Effector memory CD4-positive, alpha-beta T cell (primary cell): ENCODE results near the gene FN3K.

Experiments used
- DNase-seq, 3 donors: peaks; one replicate each; pipeline ENCODE4 v3.0.0-alpha.2; 2020
- H3K27ac ChIP-seq: 2 replicates; pipeline ENCODE4 v1.7.0; 2013; ENCODE audit warnings: mild to moderate bottlenecking, low read length, moderate library complexity; ENCODE audit not compliant: insufficient read depth, poor library complexity, severe bottlenecking
- H3K27me3 ChIP-seq: replicated peaks from 2 replicates; pipeline ENCODE4 v1.7.0; 2013; ENCODE audit warnings: mild to moderate bottlenecking, low read length; ENCODE audit not compliant: insufficient read depth, control insufficient read depth, poor library complexity, severe bottlenecking
- H3K36me3 ChIP-seq: 2 replicates; pipeline ENCODE4 v1.7.0; 2013; ENCODE audit warnings: mild to moderate bottlenecking, low read length, moderate library complexity; ENCODE audit not compliant: control insufficient read depth, insufficient read depth
- H3K4me1 ChIP-seq: 2 replicates; pipeline ENCODE4 v1.7.0; 2013; ENCODE audit warnings: low read length, mild to moderate bottlenecking; ENCODE audit not compliant: control insufficient read depth, insufficient read depth, poor library complexity, severe bottlenecking
- H3K4me3 ChIP-seq: 2 replicates; pipeline ENCODE4 v1.7.0; 2013; ENCODE audit warnings: low read length, low read depth, mild to moderate bottlenecking; ENCODE audit not compliant: insufficient read depth, poor library complexity, severe bottlenecking
- H3K9me3 ChIP-seq: 2 replicates; pipeline ENCODE4 v1.7.0; 2013; ENCODE audit warnings: mild to moderate bottlenecking, low read length, moderate library complexity; ENCODE audit not compliant: control insufficient read depth

The FN3K gene

DNA sequence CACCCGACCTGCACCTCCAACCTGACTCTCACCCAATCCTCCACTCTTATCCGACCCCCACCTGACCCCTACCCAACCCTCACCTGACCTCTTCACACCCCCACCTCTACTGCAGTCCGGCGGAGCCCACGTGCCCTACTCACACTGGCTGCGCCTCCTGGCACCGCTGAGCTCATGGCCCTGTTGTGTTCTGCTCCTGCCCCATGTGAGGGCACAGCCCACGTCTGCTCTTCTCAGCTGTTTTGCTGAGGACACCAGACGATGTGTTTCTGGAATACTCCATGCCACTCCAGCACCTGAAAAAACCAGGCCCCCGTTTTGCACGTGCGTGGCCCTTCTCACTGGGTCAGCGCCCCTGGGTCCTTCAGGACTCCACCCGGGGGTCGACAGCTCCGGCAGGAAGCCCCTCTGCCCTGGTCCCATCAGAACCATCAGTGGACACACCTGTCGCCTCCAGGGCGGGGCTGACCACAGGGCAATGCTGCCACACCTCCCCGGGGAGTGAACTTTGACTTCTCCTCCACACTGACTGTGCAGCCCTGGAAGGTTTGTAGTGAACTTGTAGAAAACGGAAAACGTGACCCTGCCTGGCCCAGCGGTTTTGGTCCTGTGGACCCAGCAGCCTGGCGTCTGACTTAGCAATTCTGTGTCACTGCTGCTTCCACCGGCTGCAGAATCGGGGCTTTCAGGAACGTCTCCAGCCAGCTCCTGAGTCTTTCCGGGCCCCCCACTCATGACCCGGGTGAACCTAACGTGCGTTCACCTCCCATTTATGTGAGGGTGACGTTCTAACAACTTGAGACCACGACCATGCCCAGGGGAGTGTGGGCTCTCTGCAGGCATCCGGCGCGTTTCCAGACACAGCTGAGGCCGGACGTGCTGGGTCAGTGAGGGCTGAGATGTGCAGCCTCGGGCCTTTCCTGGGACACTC is 31.2 kb upstream of the FN3K start:
- Histone ChIP-seq H3K9me3 (no peaks in the 10 kb centered on the region), H3K4me3 (no peak overlapping the region), H3K27ac (no peak overlapping the region), H3K27me3 (no peaks in the 10 kb centered on the region), H3K4me1 (no peaks in the 10 kb centered on the region), H3K36me3 (no peaks in the 10 kb centered on the region)
- DNase-seq, result no peak

- no peak for DNase-seq
- no peaks in the 10 kb centered on the region for H3K36me3 ChIP-seq
- H3K27ac ChIP-seq, result no peak overlapping the region
- H3K4me1 ChIP-seq, result no peaks in the 10 kb centered on the region
- H3K9me3 ChIP-seq, result no peaks in the 10 kb centered on the region
- H3K4me3 ChIP-seq, result no peak overlapping the region
- no peaks in the 10 kb centered on the region for H3K27me3 ChIP-seq
Observed at GRCh38 chr17:82704886-82705285, 30.5 kb upstream of the FN3K start.

GRCh38 chr17:82705756-82706155 is 29.7 kb upstream of the FN3K start:
- DNase-seq, result no peak
- H3K27me3 ChIP-seq, result no peaks in the 10 kb centered on the region
- no peak overlapping the region for H3K4me3 ChIP-seq
- no peaks in the 10 kb centered on the region for H3K36me3 ChIP-seq
- H3K27ac ChIP-seq, result no peak overlapping the region
- no peaks in the 10 kb centered on the region for H3K4me1 ChIP-seq
- H3K9me3 ChIP-seq, result no peaks in the 10 kb centered on the region

DNA sequence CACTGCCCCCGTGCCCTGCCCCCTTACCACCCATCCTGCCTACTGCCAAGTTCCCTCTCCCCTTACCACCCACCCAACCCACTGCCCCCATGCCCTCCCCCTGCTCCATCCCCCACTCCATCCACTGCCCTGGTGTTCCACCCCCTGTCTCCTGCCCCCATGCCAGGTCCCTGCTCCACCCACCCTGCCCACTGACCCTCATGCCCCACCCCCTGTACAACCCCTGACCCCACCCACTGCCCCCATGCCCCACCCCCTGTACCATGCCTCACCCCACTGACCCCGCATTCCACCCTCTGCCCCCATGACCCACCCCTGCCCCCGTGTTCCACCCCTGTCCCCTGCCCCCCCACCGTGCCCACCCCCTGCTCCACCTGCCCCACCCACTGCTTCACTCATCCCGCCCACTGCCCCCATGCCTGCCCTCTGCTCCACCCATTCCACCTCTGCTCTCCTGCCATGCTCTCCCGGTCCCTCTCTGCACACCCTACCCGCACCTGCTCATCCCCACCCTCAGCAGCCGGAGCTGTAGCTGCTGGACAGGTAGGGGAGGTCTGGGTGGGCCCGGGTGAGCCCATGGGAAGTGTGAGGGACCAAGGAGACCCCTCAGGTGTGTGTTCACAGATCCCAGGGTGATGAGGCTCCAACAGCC is 26.3 kb upstream of the FN3K start:
- H3K9me3 ChIP-seq, result no peaks in the 10 kb centered on the region
- no peak overlapping the region for H3K4me3 ChIP-seq
- no peaks in the 10 kb centered on the region for H3K4me1 ChIP-seq
- DNase-seq, result no peak
- H3K27ac ChIP-seq, result no peak overlapping the region
- no peaks in the 10 kb centered on the region for H3K27me3 ChIP-seq
- H3K36me3 ChIP-seq, result no peaks in the 10 kb centered on the region

DNA sequence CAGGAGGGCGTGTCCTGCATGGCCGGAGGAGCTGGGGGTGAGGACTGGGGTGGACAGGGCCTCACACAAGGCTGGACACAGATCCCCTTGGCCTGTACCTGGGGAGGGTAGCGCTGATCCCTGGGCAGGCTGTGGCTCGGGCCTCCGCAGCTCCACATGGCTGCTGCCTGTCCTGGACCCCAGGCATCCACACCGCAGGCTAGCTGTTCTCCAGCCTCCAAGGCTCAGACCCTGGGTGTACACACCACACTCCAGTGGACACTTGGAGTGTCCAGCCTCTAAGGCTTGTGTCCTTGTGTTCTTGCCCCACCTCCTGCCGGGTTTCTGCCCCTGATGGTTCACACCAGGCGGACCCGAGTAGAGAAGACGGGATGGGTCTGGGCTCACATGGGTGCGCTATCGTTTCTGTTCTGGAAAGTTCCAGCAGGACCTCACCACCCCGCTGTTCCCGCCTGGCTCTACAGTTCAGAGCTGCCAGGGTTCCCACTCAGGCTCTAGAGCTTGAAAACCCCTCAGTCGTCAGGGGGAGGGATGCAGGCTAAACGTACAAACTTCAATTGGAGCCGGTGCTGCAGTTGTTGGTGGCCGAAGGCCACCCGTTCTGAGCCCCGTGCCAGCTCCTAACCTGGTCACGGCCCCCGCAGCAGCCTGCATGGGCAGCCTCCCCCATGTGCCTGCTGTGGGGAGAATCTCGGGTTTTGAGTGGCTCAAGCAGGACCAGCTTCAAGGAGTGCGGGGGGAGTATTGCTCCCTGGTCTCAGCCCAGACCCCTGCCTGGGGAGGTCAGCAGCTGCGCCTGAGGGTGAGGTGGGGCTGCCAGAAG is 25.5 kb upstream of the FN3K start:
- DNase-seq, result no peak
- H3K4me3 ChIP-seq, result no peak overlapping the region
- no peak overlapping the region for H3K27ac ChIP-seq
- H3K36me3 ChIP-seq, result no peaks in the 10 kb centered on the region
- no peaks in the 10 kb centered on the region for H3K9me3 ChIP-seq
- H3K27me3 ChIP-seq, result no peaks in the 10 kb centered on the region
- H3K4me1 ChIP-seq, result no peaks in the 10 kb centered on the region

DNA sequence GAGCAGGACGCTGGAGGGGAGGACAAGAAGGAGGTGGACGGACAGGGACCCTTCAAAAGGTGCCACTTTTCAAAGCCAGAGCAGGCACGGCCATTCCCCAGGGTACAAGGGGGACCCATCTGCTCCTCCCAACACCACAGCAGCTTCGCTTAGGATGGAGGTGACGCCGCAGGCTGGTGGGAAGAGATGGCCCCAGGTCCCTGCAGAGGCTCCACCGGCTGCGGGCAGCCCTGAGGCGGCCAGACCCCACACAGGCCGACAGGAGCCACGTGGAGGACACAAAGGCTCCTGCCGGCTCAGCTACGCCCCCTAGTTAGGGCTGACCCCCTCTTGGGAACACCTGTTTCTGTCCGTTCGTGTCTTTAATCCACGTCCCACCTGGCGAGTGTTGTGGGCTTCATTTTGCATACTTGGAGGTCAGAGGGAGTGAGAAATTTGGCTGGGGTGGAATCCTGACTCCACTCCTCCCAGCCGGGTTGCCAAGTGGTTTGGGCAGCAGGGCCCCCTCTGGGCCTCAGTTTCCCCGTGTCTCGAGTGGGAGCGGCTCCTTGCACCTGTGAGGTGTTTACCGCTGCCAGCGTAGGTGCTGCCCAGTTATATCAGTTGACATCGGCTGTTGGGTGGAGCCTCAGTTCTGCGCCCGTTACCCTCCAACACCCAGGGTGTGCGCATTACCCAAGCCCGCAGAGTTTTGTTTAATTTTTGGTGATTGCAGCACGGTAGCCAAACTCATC is 24.7 kb upstream of the FN3K start:
- H3K36me3 ChIP-seq, result no peaks in the 10 kb centered on the region
- H3K27me3 ChIP-seq, result no peaks in the 10 kb centered on the region
- no peak overlapping the region for H3K4me3 ChIP-seq
- no peaks in the 10 kb centered on the region for H3K9me3 ChIP-seq
- DNase-seq, result no peak
- H3K27ac ChIP-seq, result no peak overlapping the region
- H3K4me1 ChIP-seq, result no peaks in the 10 kb centered on the region

- Histone ChIP-seq H3K4me3 (no peak overlapping the region), H3K27ac (no peak overlapping the region), H3K36me3 (no peaks in the 10 kb centered on the region), H3K27me3 (no peaks in the 10 kb centered on the region), H3K9me3 (no peaks in the 10 kb centered on the region), H3K4me1 (peaks cover 13% of the 10 kb centered on the region)
- DNase-seq, result no peak
Observed at GRCh38 chr17:82713071-82713723, 22.2 kb upstream of the FN3K start.

DNA sequence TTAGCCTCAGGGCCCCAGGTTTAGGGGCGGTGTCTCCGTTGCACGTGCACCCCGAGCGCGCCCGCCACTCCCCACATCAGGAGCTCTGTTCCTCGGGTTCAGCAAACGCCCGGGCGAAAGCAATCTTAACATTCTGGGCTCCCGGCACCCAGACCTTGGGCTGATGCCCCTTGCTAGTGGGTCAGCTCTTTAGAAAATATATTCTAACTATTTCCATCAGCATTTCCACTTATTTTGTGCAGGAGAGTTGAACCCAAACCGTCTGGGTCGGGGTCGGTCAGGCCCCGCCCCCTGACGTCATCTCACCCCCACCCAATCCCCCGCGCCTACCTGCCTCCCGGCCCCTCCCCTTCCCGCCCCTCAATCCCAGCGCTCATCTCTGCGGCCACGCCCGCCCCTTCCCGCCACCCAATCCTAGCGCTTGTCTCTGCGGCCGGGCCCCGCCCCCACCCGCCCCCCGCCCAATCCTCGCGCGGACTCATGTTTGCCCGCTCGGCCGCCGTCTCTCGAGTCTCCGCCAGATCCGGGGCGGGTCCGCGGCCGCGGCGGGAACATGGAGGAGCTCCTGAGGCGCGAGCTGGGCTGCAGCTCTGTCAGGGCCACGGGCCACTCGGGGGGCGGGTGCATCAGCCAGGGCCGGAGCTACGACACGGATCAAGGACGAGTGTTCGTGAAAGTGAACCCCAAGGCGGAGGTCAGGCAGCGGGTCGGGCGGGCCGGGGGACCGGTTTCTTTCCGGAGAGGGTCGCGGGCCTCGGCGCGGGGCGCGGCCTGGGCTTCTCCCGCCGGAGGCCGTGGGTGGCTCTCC is 19.0 kb upstream of the FN3K start, which contains the start of gene FN3KRP:
FN3KRP (plus strand) TSS at position 504 of the 808 bp plus-strand sequence; CDS start at position 554, 50 bp downstream.
- H3K4me3 ChIP-seq, result peak within 1 kb of the TSS; percentile 83
- peak within 1 kb of the TSS; percentile 63 for H3K27ac ChIP-seq

More for the DNA sequence above, 19.0 kb upstream of the FN3K start, which contains the start of gene FN3KRP:
- Histone ChIP-seq H3K36me3 (peaks cover 15% of the 10 kb centered on the region), H3K27me3 (no peaks in the 10 kb centered on the region), H3K9me3 (no peaks in the 10 kb centered on the region), H3K4me1 (peaks cover 13% of the 10 kb centered on the region)
- DNase-seq, result peak; percentile 90
